Measurements from ENCODE around the gene APOO.

The APOO gene

GRCh38 chrX:23799469-23800065 lies 108.2 kb downstream of the APOO start:
- no peak overlapping the region for H2BK120ac ChIP-seq (ENCODE audit: low read depth, low read length)
- no peak overlapping the region for H2AK5ac ChIP-seq (ENCODE audit: low read length, severe bottlenecking)
- H3K4me3 ChIP-seq (ENCODE audit: insufficient read depth in 1 of 2, low read depth in 1 of 2, low read length in 2 of 2): no peak overlapping the region
- H2BK5ac ChIP-seq (ENCODE audit: low read depth, low read length, poor library complexity, severe bottlenecking): no peak overlapping the region
- no peaks in the 10 kb centered on the region for H3K36me3 ChIP-seq (ENCODE audit: control insufficient read depth in 1 of 2, insufficient read depth in 2 of 2, low read depth in 1 of 2, low read length in 2 of 2)
- peaks cover 4% of the 10 kb centered on the region for H3K4me1 ChIP-seq (ENCODE audit: control insufficient read depth, insufficient read depth, low read depth, low read length)
- no peak overlapping the region for H4K8ac ChIP-seq (ENCODE audit: low read length)
- H3K9ac ChIP-seq (ENCODE audit: low read length): no peak overlapping the region
- no peak overlapping the region for H2AFZ ChIP-seq (ENCODE audit: low read depth, low read length)
- H3K18ac ChIP-seq (ENCODE audit: low read depth in 1 of 2, low read length in 2 of 2): no peak overlapping the region
- no peak overlapping the region for H4K91ac ChIP-seq (ENCODE audit: low read length)
- peak; percentile 46 for DNase-seq
- no peak overlapping the region for H3K27ac ChIP-seq (ENCODE audit: low read length, poor library complexity, severe bottlenecking)
- WGBS: 100% methylated on average over 2 of the region's 6 CpGs
- no peak overlapping the region for H2BK15ac ChIP-seq (ENCODE audit: low read depth, poor library complexity, severe bottlenecking)
- no peak overlapping the region for H3K4ac ChIP-seq (ENCODE audit: low read depth in 1 of 2, low read length in 2 of 2)
- no peak overlapping the region for H3K14ac ChIP-seq (ENCODE audit: low read length in 2 of 2)
- H3K4me2 ChIP-seq (ENCODE audit: low read length, poor library complexity, severe bottlenecking): no peak overlapping the region
- no peaks in the 10 kb centered on the region for H3K79me1 ChIP-seq (replicated peaks; ENCODE audit: low read length, poor library complexity, severe bottlenecking)
- H2BK12ac ChIP-seq (ENCODE audit: low read length in 2 of 2): no peak overlapping the region
- no peak overlapping the region for H3K23ac ChIP-seq (ENCODE audit: low read length in 2 of 2)
- no peaks in the 10 kb centered on the region for H3K9me3 ChIP-seq (ENCODE audit: control insufficient read depth, low read length)
- H3K27me3 ChIP-seq (ENCODE audit: control insufficient read depth in 1 of 2, insufficient read depth in 1 of 2, low read length in 2 of 2): peaks cover 0 to 5% of the 10 kb centered on the region in 2 experiments

GRCh38 chrX:23797371-23798128 lies 110.2 kb downstream of the APOO start:
- no peak overlapping the region for H3K9ac ChIP-seq (ENCODE audit: low read length)
- WGBS: 84% methylated on average over 9 of the region's 12 CpGs
- no peak overlapping the region for H3K4me3 ChIP-seq (ENCODE audit: insufficient read depth in 1 of 2, low read depth in 1 of 2, low read length in 2 of 2)
- no peak overlapping the region for H2BK12ac ChIP-seq (ENCODE audit: low read length in 2 of 2)
- H3K9me3 ChIP-seq (ENCODE audit: control insufficient read depth, low read length): no peaks in the 10 kb centered on the region
- H2BK5ac ChIP-seq (ENCODE audit: low read depth, low read length, poor library complexity, severe bottlenecking): no peak overlapping the region
- H4K8ac ChIP-seq (ENCODE audit: low read length): no peak overlapping the region
- H3K79me1 ChIP-seq (replicated peaks; ENCODE audit: low read length, poor library complexity, severe bottlenecking): no peaks in the 10 kb centered on the region
- H3K14ac ChIP-seq (ENCODE audit: low read length in 2 of 2): no peak overlapping the region
- H3K4me2 ChIP-seq (ENCODE audit: low read length, poor library complexity, severe bottlenecking): no peak overlapping the region
- H4K91ac ChIP-seq (ENCODE audit: low read length): no peak overlapping the region
- no peaks in the 10 kb centered on the region for H3K4me1 ChIP-seq (ENCODE audit: control insufficient read depth, insufficient read depth, low read depth, low read length)
- H2BK120ac ChIP-seq (ENCODE audit: low read depth, low read length): no peak overlapping the region
- H3K27ac ChIP-seq (ENCODE audit: low read length, poor library complexity, severe bottlenecking): no peak overlapping the region
- H3K27me3 ChIP-seq (ENCODE audit: control insufficient read depth in 1 of 2, insufficient read depth in 1 of 2, low read length in 2 of 2): peaks cover 0 to 10% of the 10 kb centered on the region in 2 experiments
- no peak overlapping the region for H2AFZ ChIP-seq (ENCODE audit: low read depth, low read length)
- DNase-seq: no peak
- H3K18ac ChIP-seq (ENCODE audit: low read depth in 1 of 2, low read length in 2 of 2): no peak overlapping the region
- no peaks in the 10 kb centered on the region for H3K36me3 ChIP-seq (ENCODE audit: control insufficient read depth in 1 of 2, insufficient read depth in 2 of 2, low read depth in 1 of 2, low read length in 2 of 2)
- no peak overlapping the region for H3K23ac ChIP-seq (ENCODE audit: low read length in 2 of 2)
- no peak overlapping the region for H3K4ac ChIP-seq (ENCODE audit: low read depth in 1 of 2, low read length in 2 of 2)
- no peak overlapping the region for H2AK5ac ChIP-seq (ENCODE audit: low read length, severe bottlenecking)
- H2BK15ac ChIP-seq (ENCODE audit: low read depth, poor library complexity, severe bottlenecking): no peak overlapping the region

DNA sequence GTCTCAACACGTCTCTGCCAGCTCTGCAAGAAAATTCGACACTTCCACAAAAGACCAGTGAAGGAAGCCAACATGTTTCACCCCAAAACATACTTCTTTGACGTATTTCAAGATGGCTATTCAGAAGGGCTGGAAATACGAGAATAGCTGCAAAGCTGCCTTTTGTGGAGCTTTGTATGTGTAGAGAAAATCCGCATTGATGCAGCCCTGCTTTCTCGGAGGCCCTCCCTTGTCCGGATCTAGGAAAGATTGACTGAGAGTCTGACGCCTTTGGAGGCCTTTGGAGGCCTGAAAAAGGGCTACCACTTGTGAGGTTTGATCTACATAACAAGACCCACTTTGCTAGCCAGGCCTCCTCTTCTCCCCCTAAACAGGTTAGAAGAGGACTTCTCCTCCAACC lies 112.5 kb downstream of the APOO start:
- H3K9ac ChIP-seq (ENCODE audit: low read length): no peak overlapping the region
- DNase-seq: no peak
- H3K18ac ChIP-seq (ENCODE audit: low read depth in 1 of 2, low read length in 2 of 2): no peak overlapping the region
- no peaks in the 10 kb centered on the region for H3K4me1 ChIP-seq (ENCODE audit: control insufficient read depth, insufficient read depth, low read depth, low read length)
- no peak overlapping the region for H4K91ac ChIP-seq (ENCODE audit: low read length)
- 82% methylated on average over 6 of the region's 8 CpGs for WGBS
- no peaks in the 10 kb centered on the region for H3K9me3 ChIP-seq (ENCODE audit: control insufficient read depth, low read length)
- peaks cover 0 to 10% of the 10 kb centered on the region in 2 experiments for H3K27me3 ChIP-seq (ENCODE audit: control insufficient read depth in 1 of 2, insufficient read depth in 1 of 2, low read length in 2 of 2)
- H2BK120ac ChIP-seq (ENCODE audit: low read depth, low read length): no peak overlapping the region
- H4K8ac ChIP-seq (ENCODE audit: low read length): no peak overlapping the region
- H3K4me3 ChIP-seq (ENCODE audit: insufficient read depth in 1 of 2, low read depth in 1 of 2, low read length in 2 of 2): no peak overlapping the region
- no peak overlapping the region for H2BK15ac ChIP-seq (ENCODE audit: low read depth, poor library complexity, severe bottlenecking)
- no peak overlapping the region for H2BK5ac ChIP-seq (ENCODE audit: low read depth, low read length, poor library complexity, severe bottlenecking)
- no peaks in the 10 kb centered on the region for H3K79me1 ChIP-seq (replicated peaks; ENCODE audit: low read length, poor library complexity, severe bottlenecking)
- no peak overlapping the region for H3K23ac ChIP-seq (ENCODE audit: low read length in 2 of 2)
- no peak overlapping the region for H3K27ac ChIP-seq (ENCODE audit: low read length, poor library complexity, severe bottlenecking)
- no peaks in the 10 kb centered on the region for H3K36me3 ChIP-seq (ENCODE audit: control insufficient read depth in 1 of 2, insufficient read depth in 2 of 2, low read depth in 1 of 2, low read length in 2 of 2)
- H3K4ac ChIP-seq (ENCODE audit: low read depth in 1 of 2, low read length in 2 of 2): no peak overlapping the region
- no peak overlapping the region for H3K4me2 ChIP-seq (ENCODE audit: low read length, poor library complexity, severe bottlenecking)
- H2AFZ ChIP-seq (ENCODE audit: low read depth, low read length): no peak overlapping the region
- H2BK12ac ChIP-seq (ENCODE audit: low read length in 2 of 2): no peak overlapping the region
- H3K14ac ChIP-seq (ENCODE audit: low read length in 2 of 2): no peak overlapping the region
- H2AK5ac ChIP-seq (ENCODE audit: low read length, severe bottlenecking): no peak overlapping the region

DNA sequence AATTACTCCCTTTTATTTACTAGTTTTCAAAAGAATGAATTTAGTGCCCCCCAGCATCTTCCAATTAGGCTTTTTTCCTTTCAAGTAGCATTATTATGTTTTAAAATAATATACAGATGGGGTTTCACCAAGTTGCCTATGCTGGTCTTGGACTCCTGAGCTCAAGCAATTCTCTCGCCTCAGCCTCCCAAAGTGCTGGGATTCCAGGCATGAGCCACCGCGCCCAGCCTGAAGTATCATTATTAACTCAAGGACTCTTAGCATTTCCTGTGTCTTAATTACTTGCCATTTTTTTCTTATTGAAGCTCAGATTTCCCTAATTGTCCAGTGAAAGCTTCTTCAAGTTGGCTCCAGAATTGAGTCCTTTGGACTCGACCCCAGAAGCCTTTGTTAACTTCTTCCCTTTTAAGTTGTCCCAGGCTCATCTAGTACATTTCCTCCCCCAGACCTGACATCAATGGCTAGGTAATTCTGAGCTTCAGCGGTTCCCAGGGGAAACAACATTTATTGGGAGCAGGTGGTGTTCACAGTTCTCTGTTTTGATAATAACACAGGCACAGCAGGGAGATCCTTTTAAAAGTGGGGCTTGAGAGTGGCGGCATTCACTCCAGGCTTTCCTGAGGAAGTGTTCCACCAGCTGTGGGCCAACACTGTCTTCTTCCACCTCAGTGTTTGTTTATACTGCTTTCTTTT lies 114.7 kb downstream of the APOO start:
- WGBS: 62% methylated on average over 6 of the region's 6 CpGs
- DNase-seq: no peak

More for the DNA sequence above, 114.7 kb downstream of the APOO start:
- no peak overlapping the region for H3K4me3 ChIP-seq (ENCODE audit: insufficient read depth in 1 of 2, low read depth in 1 of 2, low read length in 2 of 2)
- no peak overlapping the region for H3K23ac ChIP-seq (ENCODE audit: low read length in 2 of 2)
- no peak overlapping the region for H2BK12ac ChIP-seq (ENCODE audit: low read length in 2 of 2)
- no peak overlapping the region for H2BK5ac ChIP-seq (ENCODE audit: low read depth, low read length, poor library complexity, severe bottlenecking)
- no peak overlapping the region for H2BK15ac ChIP-seq (ENCODE audit: low read depth, poor library complexity, severe bottlenecking)
- H3K18ac ChIP-seq (ENCODE audit: low read depth in 1 of 2, low read length in 2 of 2): no peak overlapping the region
- no peak overlapping the region for H4K8ac ChIP-seq (ENCODE audit: low read length)
- no peaks in the 10 kb centered on the region for H3K9me3 ChIP-seq (ENCODE audit: control insufficient read depth, low read length)
- H3K9ac ChIP-seq (ENCODE audit: low read length): no peak overlapping the region
- H2AFZ ChIP-seq (ENCODE audit: low read depth, low read length): no peak overlapping the region
- H3K4me2 ChIP-seq (ENCODE audit: low read length, poor library complexity, severe bottlenecking): no peak overlapping the region
- no peaks in the 10 kb centered on the region for H3K4me1 ChIP-seq (ENCODE audit: control insufficient read depth, insufficient read depth, low read depth, low read length)
- H2BK120ac ChIP-seq (ENCODE audit: low read depth, low read length): no peak overlapping the region
- no peak overlapping the region for H3K27ac ChIP-seq (ENCODE audit: low read length, poor library complexity, severe bottlenecking)
- no peak overlapping the region for H2AK5ac ChIP-seq (ENCODE audit: low read length, severe bottlenecking)
- H3K4ac ChIP-seq (ENCODE audit: low read depth in 1 of 2, low read length in 2 of 2): no peak overlapping the region
- no peak overlapping the region for H3K14ac ChIP-seq (ENCODE audit: low read length in 2 of 2)
- H3K36me3 ChIP-seq (ENCODE audit: control insufficient read depth in 1 of 2, insufficient read depth in 2 of 2, low read depth in 1 of 2, low read length in 2 of 2): no peaks in the 10 kb centered on the region
- no peak overlapping the region for H4K91ac ChIP-seq (ENCODE audit: low read length)
- peaks cover 0 to 10% of the 10 kb centered on the region in 2 experiments for H3K27me3 ChIP-seq (ENCODE audit: control insufficient read depth in 1 of 2, insufficient read depth in 1 of 2, low read length in 2 of 2)
- H3K79me1 ChIP-seq (replicated peaks; ENCODE audit: low read length, poor library complexity, severe bottlenecking): no peaks in the 10 kb centered on the region

All from mesenchymal stem cell (in vitro differentiated cells and primary cell).